Kasumi-1 (cell line): ENCODE results near the gene NDUFB11.

Experiments used
- DNase-seq, 2 experiments: peaks; one replicate each; lab custom pipeline; 2025; lab: John Stamatoyannopoulos, UW

NDUFB11 gene

DNA sequence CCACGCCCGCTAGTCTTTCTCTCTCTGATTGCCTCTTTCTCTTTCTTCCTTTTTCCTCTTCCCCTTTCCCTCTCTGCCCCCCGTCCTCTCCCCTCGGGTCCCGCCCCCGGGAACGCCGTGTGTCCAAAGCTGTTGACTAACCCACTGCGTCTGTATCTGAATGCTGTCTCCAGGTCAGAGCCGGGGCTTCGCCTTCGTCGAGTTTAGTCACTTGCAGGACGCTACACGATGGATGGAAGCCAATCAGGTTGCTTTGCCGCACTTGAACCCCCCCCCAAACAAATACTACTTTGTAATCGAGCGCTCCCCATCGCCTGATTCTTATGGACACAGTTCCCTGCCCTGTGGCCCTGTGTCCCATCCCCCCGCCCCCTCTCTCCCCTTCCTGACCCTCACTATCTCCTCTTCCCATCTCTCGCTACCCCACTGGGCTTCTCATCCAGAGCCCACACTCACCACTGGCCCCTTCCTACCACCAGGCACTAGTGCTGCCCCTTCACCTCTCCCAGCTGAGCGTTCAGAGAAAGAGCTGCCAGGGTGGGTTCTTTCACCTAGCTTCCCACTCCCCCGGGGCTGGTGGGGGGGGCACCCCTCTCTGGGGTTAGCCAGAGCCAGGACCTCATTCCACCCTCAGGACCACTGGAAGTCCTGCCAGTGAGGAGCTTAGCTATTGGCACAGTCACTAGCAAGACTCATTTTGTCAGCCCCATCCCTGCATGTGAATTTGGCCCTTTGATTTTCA is 30.5 kb upstream of the NDUFB11 start:
- DNase-seq = no peak

DNA sequence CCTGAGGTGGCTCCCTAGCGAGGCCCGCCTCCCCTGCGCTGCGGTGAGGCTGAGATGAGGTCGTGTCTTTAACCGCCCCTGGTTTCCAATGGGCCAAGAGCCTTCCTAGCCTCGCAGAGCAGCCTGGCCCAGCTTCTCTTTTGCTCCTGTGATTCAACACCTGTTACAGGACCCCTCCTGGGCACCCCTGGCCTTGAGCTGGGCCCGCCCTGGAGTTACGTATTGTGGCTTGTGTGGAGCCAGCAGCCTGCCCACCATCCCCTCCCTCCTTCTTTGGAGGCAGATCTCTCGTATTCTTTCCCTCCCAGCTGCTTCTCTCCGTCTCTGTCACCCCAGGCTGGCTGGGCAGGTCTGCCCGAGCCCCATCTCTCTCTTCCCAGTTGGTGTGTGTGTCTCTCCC is 29.9 kb upstream of the NDUFB11 start:
- no peak for DNase-seq

DNA sequence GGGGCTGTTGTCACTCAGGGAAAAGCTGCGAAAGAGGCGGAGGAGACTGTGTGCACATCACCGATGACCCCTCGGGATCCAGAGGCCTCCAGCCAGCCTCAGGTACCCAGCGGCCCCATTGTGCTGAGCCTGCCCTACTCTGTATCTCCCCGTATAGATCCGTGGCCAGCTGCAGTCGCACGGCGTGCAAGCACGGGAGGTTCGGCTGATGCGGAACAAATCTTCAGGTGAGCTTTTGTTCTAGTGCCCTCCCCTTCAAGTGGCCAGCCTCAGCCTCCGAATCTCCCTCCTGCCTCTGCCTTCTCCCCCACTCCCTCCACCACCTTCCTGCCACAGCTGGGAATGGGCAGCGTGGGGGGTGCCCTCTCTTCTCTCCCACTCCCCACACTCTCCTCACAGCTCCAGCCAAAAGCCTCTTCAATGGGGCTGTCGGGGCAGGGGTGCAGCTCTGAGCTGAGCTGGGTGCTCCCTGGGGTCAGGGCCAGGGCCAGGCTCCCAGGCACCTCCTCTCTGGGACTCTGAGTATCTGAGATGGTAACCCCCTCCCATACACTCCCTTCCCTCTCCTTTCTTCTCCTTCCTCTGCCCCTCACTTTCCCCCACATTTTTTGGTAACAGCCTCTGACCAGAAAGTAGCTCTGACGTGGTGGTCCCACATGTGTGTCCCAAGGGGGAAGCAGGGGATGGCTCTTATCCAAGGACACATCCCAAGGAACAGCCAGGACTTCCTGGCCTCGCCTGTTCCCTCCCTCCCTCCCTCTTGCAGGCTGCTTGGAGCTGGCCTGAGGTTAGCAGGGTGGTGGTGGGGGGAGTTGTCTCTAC is 28.7 kb upstream of the NDUFB11 start:
- DNase-seq = no peak

DNA sequence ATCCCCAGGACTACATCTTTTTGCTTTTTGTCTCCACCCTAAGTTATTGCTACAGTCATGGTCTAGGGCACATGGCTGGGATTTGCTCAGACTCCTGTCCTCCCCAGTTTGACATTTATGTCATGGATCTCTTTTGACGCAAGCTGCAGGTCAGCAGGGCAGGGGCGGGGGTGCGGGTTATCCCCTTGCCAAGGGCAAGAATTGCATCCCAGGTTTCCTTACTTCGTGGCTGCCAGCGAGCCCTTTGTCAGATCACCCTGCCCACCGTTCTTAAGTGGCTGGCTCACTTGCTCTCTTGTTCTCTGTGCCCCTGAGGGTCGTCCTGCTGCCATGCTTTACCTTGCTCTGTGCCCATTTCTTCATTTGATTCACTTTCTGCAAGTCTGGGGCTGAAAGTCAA is 28.0 kb upstream of the NDUFB11 start:
- no peak for DNase-seq

DNA sequence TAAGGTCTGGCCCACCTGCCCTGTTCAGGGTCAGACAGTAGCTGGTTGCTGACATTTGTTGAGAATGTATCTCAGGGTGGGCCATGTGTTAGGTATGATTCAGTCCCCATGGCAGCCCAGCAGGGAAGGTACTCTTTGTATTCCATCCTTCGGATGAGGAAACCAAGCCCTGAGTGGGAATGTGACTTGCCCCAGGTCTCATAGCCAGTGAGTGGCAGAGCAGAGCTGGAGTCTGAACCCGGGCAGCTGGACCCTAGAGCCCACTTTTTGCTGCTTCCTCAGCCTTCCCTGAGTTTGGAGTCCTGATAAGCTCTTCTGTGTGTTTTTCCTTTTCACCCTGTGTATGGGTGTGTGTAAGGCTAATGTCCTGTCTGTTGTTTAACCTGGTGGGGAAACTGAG is 27.5 kb upstream of the NDUFB11 start:
- no peak for DNase-seq

DNA sequence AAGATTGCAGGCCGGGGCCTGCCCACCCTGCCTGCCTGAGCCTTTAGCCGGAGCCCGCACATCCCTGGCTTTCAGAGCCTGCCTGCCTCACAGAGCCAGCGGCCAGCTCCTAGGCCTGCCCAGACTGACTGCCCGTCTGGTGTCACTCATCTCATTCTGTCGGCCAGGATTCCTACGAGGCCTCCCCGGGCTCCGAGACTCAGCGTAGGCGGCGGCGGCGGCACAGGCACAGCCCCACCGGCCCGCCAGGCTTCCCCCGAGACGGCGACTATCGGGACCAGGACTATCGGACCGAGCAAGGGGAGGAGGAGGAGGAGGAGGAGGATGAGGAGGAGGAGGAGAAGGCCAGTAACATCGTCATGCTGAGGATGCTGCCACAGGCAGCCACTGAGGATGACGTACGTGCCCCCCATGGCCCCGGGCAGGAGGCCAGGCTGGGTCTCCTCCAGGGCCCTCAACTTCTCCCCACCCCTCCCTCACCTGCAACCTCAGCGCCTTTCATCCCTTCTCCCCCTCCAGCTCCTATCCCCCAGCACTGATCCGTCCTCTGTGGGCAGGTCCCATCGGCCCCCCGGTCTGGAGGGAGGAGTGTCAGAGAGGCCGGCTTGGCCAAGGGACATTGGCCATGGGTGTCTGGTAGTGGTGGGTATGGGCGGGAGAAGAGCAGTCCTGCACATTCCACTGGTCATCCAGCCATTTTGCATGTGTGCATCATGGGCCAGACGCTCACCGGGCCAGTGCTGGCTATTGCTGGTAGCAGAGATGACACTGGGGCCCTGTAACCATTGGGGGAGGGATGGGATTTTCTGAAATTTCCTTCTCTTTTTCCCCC is 26.6 kb upstream of the NDUFB11 start:
- no peak for DNase-seq

DNA sequence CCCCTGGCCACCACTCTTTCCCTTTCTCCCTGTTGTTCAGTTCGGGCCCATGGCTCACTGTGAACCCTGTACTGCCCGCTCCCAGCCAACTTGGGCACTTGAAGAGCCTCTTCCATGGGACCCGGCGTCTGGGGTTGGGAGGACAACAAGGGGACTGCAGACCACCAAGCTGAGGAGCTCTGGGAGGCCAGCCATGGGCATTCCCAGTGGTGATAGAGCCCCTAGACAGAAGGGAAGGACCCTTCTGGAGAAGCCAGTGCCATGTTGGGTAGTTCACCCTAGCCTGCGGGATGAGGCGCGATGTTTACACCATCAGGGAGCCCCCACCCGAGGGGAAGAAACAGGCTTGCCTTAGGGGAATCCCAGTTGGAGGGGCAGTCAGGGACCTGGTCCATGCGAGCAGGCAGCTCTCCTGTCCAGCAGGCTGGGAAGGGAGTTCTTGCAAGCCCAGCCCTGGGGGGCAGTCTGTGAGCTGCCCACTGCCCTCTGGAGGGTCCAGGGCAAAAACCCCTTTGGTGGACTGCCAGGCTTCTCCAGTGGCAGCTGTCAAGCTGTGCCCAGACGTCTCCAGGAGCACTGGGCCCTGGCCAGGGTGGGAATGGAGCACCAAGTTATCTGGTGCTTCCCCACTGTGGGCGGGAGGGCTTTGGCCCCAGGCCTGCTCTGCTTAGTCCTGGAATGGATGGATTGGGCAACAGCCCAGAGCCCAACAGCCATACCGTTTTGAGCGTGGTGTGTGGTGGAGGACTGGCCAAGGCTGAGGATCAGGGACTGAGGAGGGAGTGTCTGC is 25.4 kb upstream of the NDUFB11 start:
- DNase-seq = no peak

DNA sequence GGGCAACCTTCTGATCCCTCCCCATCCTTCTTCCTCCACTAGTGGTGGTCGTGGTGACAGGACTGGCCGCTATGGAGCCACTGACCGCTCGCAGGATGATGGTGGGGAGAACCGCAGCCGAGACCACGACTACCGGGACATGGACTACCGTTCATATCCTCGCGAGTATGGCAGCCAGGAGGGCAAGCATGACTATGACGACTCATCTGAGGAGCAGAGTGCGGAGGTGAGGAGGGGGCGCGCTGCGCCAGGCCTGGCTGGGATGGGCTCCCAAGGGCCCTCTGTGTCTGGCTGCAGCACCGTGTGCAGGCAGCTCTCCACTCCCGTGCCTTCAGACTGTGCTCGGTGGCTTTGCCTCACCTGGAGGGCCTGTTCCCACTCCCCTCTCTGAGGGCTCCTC is 24.8 kb upstream of the NDUFB11 start:
- DNase-seq = no peak

DNA sequence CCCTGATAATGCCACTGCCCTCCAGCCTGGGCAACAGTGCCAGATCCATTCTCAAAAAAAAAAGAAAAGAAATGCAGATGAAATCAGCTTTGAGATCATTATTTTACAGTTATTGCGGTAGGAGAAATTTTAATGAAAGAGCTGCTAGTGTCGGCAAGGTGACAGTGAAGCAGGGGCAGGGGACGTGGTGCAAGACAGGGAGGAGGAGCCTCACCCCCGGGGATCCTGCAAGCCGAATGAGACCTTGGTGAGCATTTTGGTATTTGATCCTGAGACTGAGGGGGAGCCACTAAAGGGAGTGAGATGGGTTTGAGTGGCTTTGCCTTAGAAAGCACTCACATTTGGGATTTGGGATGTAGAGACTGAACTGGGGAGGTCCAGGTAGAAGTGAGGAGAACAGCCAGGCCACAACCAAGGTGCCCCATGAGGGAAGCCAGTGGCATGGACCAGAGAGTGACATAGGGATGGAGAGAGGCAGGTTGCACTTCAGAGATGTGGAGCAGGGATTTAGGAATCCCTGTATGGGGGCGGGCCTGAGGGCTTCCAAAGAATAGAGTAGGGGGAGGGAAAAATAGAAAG is 24.1 kb upstream of the NDUFB11 start:
- no peak for DNase-seq

DNA sequence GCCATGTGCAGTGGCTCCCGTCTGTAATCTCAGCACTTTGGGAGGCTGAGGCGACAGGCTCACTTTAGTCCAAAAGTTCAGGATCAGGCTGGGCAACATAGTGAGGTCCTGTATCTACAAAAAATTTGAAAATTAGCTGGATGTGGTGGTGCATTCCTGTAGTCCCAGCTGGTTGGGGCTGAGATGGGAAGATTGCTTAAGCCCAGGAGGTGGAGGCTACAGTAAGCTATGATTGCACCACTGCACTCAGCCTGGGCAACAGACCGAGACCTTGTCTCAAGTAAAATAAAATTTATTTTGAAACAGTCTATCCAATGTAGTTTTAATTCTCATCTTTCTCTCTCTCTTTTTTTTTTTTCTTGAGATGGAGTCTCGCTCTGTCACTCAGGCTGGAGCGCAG is 21.6 kb upstream of the NDUFB11 start:
- DNase-seq = no peak

DNA sequence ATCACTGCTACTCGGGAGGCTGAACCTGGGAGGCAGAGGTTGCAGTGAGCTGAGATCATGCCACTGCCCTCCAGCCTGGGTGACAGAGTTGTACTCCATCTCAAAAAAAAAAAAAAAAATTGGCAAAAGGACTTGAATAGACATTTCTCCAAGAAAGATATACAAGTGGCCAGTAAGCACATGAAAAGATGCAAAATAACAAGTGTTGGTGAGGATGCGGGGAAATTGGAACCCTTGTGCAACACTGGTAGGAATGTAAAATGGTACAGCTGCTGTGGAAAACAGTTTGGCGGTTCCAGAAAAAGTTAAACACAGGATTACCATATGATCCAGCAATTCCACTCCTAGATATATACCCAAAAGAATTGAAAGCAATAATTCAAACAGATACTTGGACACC is 19.9 kb upstream of the NDUFB11 start:
- DNase-seq = no peak

DNA sequence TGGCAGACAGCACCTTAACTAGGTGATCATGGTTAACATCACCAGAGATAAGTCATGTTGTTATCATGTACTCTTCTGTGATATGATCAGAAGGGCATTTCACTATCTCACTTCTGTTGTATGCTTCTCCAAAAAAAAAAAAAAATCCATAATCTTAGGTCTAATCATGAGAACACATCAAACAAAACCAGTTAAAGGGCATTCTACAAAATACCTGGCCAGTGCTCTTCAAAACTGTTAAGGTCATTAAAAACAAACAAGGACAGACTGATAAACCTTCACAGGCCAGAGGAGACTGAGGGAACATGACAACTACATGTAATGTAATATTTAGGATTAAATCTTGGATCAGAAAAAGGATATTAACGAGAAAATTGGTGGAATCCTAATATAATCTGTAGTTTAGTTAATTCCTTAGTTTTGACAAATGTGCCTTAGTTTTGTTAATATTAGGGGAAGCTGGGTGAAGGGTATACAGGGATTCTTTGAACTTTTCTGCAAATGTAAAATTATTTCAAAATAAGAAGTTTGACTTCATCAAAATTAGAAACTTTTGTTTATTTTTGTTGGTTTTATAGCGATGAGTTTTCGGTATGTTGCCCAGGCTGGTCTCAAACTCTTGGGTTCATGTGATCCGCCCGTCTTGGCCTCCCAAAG is 18.6 kb upstream of the NDUFB11 start:
- no peak for DNase-seq

DNA sequence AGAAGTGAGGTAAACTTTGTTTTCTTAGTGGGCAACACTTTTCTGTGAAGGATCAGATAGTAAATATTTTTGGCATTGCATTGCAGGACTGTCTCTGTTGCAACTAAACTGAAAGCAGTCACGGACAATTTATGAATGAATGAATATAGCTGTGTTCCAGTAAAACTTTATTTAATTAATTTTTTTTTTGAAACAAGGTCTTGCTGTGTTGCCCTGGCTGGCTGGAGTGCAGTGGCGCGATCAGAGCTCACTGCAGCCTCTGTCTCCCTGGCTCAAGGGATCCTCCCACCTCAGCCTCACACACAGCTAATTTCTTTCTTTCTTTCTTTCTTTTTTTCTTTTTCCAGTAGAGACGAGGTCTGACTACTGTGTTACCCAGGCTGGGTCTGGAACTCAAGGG is 16.3 kb upstream of the NDUFB11 start:
- no peak for DNase-seq

DNA sequence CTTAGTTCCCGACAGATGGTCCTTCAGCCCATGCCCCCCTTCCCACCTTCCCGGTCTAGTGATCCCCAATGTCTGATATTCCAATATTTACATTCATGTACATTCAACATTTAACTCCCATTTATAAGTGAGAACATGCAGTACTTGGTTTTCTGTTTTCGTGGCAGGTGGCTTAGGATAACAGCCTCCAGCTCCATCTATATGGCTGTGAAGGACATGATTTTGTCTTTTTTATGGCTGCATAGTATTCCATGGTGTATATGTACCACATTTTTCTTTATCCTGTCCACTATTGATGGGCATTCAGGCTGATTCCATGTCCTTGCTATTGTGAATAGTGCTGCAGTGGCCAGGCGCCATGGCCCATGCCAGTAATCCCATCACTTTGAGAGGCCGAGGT is 14.3 kb upstream of the NDUFB11 start:
- no peak for DNase-seq

DNA sequence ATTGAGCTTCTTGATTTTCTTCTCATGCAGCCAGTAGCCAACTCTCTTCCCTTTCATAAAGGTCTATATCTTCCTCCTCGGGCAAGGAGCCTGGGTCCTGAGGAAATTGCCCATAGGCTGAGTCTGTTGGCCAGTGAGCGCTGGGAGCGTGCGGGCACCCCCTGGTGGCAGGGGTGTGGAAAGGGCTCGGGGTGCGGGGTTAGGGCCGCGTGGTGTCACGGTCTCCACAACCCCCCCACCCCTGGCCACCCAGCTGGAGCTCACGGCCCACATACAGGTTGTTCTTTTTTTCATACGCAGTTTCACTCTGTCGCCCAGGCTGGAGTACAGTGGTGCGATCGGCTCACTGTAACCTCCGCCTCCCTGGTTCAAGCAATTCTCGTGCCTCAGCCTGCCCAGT is 13.6 kb upstream of the NDUFB11 start:
- DNase-seq = no peak

DNA sequence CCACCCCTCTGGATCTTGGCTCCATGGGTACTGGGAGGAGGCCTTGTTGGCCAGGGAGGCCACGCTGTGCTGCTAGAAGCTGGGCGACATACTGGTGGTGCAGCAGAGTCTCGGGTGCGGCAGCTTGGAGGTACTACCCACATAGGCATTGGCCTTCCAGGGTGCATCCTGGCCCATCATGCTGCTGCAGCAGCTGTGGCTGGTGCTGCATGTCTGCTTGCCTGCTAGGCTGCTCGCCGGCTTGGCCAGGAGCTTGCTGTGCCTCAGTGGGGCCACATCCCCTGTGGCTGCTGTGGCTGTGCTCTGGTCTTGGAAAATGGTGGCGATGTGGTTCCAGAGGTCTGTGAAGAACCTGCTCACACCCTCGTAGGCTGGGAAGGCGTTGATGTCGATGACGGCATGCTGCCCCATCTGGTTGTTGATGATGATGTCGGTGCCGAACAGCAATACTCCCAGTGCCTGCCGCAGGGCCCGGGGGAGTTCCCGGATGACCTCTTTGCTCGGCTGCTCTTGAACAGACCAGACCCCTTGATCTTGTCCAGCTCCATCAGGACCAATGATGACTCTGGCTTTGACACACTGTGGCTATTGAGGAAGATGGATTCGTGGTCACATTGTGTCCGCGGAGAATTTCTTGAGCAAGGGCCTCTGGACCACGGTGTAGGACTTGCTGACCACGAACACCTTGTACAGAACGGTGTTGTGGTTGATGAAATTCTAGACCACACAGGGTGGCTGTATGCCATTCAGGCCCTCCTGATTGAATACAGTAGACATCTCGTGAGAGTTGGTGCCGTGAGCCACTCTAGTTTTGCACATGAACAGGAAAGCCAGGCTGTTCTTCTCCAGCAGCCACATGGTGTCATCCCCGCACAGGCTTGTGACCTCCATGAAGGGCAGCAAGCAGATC is 12.4 kb upstream of the NDUFB11 start:
- DNase-seq = no peak

DNA sequence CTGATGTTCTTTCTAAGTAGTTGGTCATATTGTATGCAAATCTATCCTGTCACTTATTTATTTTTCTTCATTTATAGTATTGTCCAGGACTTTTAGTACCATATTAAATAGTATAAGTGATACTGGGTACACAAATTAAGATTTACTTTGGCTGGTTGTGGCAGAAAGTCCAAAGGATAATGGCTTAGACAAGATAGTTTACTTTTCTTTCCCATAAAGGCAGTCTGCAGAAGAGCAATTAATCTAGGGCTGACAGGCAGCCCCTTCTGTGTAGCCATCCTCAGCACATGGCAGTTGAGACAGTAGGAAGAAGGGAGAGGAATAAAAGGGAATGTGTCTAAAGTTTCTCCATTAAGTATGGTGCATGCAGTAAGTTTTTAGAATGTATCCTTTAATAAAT is 6.9 kb upstream of the NDUFB11 start:
- no peak for DNase-seq

DNA sequence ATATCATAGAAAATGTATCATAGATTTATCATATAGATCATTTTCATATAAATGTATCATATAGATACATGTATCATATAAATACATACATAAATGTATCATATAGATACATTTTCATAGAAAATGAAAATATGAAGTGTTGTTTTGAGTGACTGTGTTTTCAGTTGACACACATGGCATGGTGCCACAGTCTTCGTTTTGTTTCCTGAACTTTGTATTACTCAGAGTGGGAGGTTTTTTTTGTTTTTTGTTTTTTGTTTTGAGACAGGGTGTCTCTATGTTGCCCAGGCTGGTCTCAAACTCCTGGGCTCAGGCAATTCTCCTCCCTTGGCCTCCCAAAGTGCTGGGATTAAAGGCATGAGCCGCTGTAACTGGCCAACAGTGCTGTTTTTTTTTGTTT is 4.4 kb upstream of the NDUFB11 start:
- DNase-seq = no peak

DNA sequence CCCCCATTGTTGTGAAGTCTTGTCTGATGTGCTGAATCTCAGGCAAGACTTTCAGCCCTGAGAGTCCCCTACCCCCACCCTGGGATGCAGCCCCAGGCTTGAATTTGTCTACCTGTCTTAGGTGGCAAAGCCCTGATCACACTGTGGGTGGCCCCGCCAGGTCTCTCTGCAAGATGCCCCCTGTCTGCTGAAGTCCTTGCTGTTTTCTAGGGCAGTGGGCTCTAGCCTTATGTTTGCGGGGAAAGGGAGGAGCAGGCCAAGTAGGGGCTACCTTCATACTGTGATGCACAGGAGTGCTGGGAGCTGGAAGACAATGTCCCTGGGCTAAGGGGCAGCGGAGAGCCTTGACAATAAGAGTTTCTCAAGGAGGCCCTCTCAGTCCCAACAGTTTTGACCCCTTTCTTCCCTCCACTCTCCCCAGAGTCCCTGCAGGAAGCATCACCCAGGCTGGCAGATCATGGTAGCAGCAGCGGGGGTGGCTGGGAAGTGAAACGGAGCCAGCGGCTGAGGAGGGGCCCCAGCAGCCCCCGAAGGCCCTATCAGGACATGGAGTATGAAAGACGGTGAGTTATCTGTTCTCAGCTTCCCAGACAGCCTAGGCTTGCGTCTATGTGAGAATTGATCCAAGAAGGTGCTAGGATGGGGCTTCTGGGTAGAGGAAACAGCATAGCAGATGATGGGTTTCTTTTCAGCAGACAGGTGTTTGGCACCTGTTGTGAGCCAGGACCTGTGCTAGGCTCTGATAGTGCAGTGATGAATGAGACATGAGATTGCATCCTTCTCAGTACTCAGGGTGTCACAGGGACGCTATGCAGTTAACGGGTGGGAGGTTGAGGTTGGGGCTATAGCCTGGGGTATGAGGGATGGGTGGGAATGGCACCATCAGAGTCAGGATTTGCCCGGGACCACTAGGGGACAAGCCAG is 2.7 kb upstream of the NDUFB11 start:
- DNase-seq = no peak
